NCI-H2081 (cell line): ENCODE results near the gene FER1L5.

ENCODE experiments used
- DNase-seq, 2 experiments: peaks; one replicate each; lab custom pipeline; 2025; lab: John Stamatoyannopoulos, UW

FER1L5 gene

DNA sequence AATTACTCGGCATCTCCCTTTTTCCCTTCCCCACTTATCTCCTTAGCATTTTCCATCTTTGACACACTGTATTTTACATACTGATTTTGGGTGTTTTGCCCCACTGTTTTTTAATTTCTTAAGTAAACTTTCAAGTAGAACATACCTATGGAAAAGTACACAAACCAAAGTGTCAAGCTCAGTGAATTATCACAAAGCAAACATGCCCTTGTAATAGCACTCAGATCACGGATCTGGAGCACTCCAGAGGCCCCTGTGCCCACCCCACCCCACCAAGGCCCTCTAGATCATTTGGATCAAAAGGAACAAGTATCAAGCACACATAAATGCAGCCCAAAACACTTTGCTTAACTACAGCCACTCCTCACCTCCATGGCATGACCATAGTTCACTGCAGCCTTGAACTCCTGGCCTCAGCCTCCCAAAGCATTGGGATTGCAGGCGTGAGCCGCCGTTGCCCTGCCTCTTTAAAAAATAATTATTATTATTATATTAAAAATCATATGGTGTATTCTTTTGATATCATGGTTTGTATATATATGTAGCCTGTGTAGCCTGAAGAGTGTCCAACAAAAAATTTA is 38.1 kb downstream of the FER1L5 start:
- no peak for DNase-seq

DNA sequence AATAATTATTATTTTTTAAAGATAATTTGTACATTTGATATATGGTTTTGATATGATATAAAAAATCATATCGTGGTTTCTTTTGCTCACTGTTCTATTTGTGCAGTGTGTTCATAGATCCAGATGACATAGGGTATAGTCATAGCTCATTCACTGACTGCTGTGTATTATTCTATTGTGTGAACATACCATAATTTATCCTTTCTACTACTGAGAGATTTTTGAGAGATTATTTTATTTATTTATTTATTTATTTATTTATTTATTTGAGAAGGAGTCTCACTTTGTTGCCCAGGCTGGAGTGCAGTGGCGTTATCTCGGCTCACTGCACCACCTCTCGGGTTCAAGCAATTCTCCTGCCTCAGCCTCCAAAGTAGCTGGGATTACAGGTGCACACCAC is 39.0 kb downstream of the FER1L5 start:
- no peak for DNase-seq

DNA sequence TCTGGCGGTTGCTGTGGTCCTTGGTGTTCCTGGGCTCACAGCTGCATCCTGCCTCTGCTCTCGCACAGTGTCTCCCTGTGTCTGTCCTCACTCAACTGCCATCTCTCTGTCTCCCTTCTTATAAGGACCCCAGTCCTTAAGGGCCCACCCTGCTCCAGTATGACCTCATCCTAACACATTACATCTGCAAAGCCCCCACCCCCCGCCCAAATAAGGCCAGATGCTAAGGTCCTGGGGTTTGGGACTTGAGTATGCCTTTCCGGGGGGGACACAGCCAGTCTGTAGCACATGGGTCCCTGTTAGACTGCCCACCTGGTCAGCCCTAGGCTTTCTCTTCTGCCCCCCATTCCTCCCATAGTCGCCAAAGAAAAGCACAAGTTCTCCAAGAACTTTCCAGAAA is 40.7 kb downstream of the FER1L5 start:
- no peak for DNase-seq

DNA sequence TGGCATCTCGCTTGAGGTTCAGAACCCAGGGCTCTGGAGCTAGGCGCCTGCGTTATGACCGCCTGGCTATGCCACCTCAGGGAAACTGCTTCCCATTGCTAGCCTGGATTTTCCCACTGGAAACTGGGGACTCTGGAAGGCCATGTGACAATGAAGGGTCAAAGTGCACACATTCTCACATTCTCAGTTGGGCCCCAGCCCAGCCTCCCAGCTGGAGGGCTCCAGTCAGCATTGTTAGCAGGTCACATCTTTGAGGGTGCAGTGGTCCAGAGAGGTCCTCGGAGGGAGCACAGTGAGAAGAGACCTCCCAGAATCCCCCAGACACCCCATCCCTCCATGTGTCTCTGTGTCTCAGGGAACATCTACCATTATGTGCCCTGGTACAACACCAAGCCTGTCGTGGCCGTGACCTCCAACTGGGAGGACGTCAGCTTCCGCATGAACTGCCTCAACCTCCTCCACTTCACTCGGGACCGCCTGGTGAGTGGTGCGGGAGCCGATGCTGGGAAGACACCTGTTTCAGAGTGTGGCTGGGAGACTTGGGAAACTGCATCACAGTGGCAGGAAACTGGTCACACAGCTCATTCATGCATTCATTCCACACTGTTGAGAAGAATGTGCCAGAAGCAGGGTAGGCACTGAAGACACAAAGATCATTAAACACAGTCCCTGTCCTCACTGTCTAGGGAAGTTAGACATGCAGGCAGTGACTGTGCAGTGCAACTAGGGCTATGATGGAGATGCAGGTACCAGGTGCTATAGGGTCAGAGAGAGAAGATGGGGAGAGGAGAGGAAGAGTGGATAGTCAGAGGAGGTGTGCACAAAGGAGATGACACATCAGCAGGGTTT is 41.6 kb downstream of the FER1L5 start:
- no peak for DNase-seq

GRCh38 chr2:96684883-96685576 is 42.5 kb downstream of the FER1L5 start:
- DNase-seq: no peak

DNA sequence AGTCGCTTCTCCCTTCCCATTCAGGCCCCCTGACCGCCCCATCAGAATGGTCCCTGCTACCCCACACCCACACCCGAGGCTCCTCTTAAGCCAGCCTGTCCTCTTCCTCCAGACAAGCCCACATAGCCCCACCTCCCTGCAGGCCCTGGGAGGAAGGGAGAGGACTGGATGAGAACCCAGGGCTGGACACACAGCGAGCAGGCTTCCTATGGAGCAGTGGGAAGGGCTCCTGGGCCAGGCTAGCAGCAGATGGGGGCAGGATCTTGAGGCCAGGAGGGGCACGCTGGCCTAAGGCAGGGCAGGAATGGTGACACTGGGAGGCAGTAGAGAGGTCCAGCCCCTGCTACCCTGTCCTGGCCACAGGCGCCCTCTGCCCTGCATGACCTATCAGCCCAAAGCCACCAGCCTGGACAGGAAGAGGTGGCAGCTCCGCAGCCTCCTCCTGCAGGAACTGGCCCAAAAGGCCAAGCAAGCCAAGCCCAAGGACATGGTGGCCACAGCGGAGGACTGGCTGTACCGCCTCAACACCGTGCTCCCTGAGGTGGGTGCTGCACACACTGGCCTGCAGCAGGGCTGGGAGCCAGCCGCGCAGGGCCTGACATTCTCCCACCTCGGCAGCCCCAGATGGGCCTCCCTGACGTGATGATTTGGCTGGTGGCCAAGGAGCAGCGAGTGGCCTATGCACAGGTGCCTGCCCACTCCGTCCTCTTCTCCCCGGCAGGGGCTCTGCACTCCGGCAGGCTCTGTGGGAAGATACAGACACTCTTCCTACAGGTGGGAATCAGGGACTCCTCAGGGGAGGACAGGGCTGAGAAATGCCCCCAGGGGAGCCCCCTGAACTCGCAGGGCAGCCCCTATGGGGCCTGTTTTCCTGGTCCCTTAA is 43.3 kb downstream of the FER1L5 start:
- DNase-seq: peak; percentile 40 to 47

DNA sequence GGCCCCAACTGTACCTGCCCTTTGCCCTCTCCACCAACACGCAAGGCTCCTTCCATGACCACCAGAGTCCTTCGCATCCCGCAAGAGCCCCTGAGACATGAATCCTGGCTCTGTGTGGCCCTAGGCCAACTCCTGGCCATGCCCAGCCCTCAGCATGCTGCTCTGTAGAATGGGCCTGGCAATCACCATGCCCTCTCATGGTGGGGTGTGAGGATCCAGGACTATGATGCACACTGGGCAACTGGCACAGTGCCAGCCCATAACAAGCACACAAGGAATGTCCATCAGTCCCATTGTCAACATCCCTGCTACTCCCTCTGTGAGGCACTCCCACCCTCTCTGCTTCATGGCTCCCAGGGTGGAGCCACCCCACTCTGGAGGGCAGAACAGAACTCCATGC is 44.7 kb downstream of the FER1L5 start:
- DNase-seq: no peak

DNA sequence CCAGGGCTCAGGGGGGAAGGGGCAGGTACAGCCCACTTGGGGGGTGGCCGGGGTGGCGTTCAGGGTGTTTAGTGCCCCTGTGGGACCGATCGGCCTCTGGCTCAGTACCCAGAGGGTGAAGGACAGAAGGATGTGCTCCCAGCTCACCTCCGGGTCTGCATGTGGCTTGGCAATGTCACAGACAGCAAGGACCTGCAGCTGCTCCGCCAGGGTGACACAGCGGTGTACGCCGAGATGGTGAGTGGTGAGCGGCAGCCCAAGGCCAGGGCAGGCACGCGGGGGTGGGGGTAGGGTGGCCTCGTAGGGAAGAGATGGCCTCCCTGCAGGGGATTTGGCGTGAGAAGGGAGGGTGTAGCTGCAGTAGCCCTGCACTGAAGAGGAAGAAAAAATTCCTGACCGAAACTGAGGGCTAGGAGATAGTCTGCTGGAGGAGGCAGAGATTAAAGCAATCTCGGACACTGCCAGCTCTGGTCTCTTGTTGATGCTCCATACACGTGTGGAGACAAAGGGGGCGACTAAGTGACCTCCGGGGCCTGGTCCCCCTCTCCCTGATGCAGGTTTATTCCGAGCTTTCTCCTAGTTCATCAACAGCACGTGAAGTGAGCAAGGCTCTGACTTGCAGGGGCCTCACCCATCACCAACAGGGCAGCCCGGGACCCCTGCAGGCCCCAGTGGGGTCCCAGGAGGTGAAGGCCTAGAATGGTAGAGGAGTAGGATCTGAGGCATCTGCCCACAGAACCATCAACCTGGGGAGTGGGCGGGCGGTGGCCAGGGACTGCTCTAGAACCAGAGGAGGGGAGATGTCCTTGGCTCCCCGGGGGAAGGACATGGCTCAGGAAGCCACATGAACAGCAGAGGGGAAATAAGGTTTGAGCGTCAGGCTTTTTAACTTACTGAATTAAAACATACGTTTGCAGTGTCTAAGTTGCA is 45.4 kb downstream of the FER1L5 start:
- no peak for DNase-seq

GRCh38 chr2:96688649-96689430 is 46.3 kb downstream of the FER1L5 start:
- DNase-seq: no peak

GRCh38 chr2:96689431-96689991 is 46.9 kb downstream of the FER1L5 start:
- DNase-seq: no peak

GRCh38 chr2:96690306-96691021 is 47.9 kb downstream of the FER1L5 start:
- DNase-seq: no peak

DNA sequence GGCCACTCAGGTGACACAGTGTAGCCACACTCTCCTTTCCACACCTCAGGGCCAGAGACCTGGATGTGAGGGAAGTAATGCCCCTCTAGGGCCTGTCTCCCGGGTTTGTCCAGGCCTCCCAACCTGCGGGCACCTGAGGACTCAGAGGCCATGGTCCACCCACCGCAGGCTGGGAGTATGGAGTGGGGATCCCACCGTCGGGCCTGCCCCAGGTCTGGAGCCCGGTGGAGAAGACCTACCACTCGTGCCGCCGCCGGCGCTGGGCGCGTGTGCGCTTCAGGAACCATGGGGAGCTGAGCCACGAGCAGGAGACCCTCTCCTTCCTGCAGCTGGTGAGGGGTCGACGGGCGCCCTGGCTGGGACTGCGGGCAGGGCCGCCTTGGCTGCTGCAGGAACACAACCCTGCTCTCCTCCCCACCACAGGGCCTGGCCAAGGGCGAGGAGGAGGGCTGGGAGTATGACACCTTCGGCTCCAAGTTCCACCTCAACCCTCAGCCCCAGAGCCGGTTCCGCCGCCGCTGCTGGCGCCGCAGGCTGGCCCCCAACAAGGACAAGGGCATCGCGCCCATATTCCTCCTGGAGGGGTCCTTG is 48.6 kb downstream of the FER1L5 start:
- no peak for DNase-seq

DNA sequence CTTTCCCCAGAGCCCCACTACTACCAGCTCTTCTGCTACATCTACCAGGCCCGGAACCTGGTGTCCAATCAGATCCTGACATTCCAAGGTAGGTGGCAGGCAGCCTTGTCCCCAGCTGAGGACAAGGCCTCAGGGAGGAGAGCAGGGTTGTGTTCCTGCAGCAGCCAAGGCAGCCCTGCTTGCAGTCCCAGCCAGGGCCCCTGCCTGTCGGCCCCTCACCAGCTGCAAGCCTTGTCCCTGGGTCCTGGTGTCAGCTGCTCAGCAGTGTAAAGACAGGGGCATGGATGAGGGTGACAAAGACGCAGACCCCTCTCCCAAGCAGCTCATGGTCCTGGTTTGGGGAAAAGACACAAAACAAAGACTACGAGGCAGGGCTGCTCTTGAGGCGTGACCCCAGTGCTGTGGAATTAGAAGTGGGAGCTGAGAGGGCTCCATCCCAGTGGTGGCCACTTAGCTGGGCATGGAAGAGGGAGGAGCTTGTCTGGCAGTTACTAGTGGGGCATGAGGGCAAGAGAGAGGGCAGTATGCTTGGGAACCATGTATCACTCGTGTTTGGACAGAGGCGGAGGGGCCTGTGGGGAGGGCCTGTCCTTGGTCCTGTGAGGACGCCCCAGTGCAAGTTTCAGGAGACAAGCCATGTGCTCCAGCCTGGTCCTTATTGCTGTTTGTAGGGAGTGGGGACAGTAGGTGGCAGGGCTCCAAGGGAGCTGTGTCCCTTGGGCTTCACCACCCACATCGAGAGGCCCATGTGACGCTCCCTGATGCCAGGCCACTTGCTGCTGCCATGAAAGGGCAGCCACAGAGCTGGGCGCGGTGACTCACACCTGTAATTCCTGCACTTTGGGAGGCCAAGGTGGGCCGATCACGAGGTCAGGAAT is 49.8 kb downstream of the FER1L5 start:
- DNase-seq: no peak

- DNase-seq: no peak
These were observed 51.0 kb downstream of the FER1L5 start for GRCh38 chr2:96693286-96694200.

DNA sequence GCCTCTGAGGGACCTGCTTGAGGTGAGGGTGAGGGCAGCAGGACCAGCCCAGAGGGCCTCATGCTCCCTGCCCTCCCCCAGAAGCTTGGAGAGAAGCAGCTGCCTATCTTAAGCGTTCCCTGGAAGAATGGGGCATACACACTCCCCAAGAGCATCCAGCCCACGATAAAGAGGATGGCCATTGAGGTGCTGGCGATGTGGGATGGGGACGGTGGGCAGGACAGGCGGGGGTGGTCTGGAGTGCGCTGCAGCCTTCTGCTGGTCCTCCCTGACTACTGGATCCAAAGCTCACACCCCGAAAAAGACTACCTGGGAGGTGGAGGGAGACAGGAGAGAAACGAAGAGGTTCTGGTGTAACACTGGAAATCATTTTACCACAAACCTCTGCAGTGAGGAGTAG is 51.7 kb downstream of the FER1L5 start:
- no peak for DNase-seq

- DNase-seq: no peak
These were observed 52.4 kb downstream of the FER1L5 start for GRCh38 chr2:96694816-96695455.
